Measurements from ENCODE around the gene PIGU. TPM values are rescaled to one million over a fixed set of nuclear protein-coding genes. Genes with fewer than 3 reads are reported as not detected.

The PIGU gene
- total RNA-seq, 1 donor from 2014 or later, result 12.3 TPM

DNA sequence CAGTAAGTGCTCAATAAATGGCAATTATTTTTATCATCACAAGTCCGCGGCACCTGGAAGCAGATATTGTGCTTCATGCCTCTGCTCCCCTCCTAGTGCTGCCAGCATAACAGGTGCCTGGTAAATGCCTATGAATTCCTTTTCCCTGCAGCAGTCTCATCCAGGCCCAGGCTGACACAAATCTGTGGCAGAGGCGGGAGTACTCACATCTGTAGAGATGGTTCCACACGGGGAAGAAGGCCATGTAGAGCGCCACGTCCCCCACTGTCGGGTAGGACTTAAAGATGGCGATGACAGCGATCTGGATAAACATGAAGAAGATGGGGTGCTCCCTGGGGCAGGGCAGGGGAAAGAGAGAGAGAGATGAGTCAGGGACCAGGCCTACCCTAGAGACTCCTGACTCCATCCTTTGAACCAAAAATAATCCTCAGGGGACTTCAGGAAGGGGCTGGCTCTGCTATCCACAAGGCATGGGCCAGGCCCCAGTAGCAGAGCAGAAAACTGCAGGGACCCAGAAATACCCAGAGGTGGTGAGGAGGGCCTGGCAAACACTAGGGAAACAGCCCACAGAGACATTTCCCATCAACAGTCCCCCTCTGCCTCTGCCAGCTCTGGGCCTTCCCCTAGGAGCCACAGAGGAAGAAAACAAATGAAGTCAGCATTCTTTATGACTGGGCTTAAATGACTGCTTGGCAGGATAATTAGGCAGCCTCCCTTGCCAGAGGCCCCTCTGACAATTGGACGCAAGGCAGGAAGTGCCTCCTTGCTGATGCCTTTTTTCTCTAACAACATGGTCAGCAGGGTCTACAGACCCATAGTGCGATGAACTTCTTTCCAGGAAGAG lies 95.3 kb downstream of the PIGU start:
- peak overlapping the region; percentile 85 for H3K27ac ChIP-seq
- H3K4me3 ChIP-seq, result no peak overlapping the region
- peak in 1 of 2 donors; percentile 81 for DNase-seq (ENCODE audit: extremely low spot score in 2 of 2)
- TF ChIP-seq, protein P1, sequence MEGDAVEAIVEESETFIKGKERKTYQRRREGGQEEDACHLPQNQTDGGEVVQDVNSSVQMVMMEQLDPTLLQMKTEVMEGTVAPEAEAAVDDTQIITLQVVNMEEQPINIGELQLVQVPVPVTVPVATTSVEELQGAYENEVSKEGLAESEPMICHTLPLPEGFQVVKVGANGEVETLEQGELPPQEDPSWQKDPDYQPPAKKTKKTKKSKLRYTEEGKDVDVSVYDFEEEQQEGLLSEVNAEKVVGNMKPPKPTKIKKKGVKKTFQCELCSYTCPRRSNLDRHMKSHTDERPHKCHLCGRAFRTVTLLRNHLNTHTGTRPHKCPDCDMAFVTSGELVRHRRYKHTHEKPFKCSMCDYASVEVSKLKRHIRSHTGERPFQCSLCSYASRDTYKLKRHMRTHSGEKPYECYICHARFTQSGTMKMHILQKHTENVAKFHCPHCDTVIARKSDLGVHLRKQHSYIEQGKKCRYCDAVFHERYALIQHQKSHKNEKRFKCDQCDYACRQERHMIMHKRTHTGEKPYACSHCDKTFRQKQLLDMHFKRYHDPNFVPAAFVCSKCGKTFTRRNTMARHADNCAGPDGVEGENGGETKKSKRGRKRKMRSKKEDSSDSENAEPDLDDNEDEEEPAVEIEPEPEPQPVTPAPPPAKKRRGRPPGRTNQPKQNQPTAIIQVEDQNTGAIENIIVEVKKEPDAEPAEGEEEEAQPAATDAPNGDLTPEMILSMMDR (IDR thresholded peaks at IDR 0.05), result no peak
- TF ChIP-seq POLR2AphosphoS5 (IDR thresholded peaks at IDR 0.05; ENCODE audit: insufficient read depth in 1 of 2, low read depth in 1 of 2) (no peak), POLR2A (IDR thresholded peaks at IDR 0.05) (no peak)
- peaks cover 0 to 13% of the 10 kb centered on the region in 2 donors for H3K36me3 ChIP-seq
- H3K9me3 ChIP-seq, result no peaks in the 10 kb centered on the region
- intact Hi-C loops (cut with DNase I), result no loop called here
- no peaks in the 10 kb centered on the region for H3K27me3 ChIP-seq
- H3K4me1 ChIP-seq, result peaks cover 40% of the 10 kb centered on the region

DNA sequence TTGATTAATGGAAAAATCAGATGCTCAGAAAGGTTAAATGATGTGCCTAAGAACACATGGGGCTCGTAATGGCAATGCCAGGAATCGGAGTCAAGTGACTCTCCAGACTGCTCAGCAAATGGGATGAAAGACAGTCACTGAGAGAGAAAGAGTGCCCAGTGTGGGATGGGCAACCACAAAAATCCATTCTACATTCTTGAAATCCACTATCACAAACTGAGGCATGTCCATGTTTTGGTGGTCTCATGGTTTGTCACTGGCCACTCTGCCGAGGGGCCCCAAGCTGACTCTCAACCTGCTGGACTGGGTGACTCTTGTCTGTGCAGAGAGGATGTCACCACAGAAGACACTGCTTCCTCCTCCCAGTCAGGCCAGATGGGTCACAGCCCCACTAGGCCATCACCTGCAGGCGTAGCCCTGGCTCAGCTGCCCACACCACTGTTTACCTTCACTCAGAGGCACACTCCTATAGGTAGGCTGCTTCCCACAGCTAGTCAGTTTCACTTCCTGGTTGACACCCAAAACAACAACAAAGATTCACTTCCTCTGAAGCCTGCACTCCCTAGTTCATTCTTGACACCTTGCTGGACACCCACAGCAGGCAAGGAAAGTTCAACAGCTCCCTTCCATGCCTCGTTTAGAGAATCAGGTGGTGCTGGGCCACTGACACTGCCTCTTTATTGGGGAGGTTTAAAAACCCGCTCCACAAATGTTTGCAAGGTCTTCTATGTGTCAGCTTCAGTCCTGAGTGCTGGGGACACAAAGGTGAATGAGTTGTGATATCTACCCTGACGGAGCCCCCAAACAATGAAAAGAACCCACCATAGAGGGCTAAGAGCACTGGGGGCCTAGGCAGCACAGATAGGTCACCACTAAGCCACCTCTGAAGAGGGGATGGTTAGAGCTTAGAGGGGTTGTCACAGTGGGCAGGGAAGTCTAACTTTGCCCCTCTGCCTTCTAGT lies 96.6 kb downstream of the PIGU start:
- TF ChIP-seq POLR2A (IDR thresholded peaks at IDR 0.05) (no peak), POLR2AphosphoS5 (IDR thresholded peaks at IDR 0.05; ENCODE audit: insufficient read depth in 1 of 2, low read depth in 1 of 2) (no peak)
- TF ChIP-seq, protein P1 (IDR thresholded peaks at IDR 0.05), result no peak
- Histone ChIP-seq H3K4me3 (no peak overlapping the region), H3K27me3 (no peaks in the 10 kb centered on the region), H3K36me3 (peaks cover 0 to 11% of the 10 kb centered on the region in 2 donors), H3K4me1 (peaks cover 40% of the 10 kb centered on the region), H3K27ac (peak overlapping the region; percentile 85), H3K9me3 (no peaks in the 10 kb centered on the region)
- intact Hi-C loops (cut with DNase I), result no loop called here
- DNase-seq (ENCODE audit: extremely low spot score in 2 of 2), result peak in 1 of 2 donors; percentile 72

DNA sequence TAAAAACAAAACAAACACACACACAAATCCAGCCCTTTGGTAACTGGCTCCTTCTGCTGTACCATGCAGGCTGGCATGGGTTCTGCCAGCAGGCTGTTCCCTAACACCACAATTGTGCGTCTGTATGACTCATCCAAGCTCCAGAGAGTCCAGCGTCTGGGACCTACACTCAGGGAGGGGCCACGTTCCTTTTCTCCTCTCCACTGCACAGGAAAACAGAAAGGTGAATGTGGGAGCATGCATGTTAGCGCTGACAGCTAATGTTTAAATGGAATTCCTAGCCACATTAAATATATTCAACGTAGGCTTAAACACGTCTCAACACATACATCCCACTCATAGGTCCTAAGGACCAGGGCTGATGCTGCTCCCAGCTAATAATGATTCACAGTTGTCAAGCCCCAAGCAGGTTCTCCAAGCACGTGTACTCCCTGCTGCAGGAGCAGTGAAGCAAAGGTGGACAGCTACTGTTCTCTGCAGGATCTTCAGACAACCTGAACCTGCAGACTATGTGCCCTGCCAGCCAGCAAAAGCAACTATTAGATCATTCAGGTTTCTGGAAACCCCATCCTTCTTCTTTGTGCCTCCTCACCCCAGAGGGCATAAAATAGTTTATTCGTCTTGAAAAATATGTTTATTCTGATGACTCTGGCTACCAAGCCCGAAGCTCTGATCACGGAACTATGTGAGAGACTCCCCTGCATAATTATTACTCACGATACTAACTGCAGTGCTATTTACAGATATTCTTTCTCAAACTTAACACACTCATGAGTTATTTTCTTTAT lies 97.5 kb downstream of the PIGU start:
- no peak overlapping the region for H3K4me3 ChIP-seq
- H3K36me3 ChIP-seq, result peaks cover 0 to 4% of the 10 kb centered on the region in 2 donors
- TF ChIP-seq POLR2AphosphoS5 (IDR thresholded peaks at IDR 0.05; ENCODE audit: insufficient read depth in 1 of 2, low read depth in 1 of 2) (peak in 1 of 2 donors; percentile 46), POLR2A (IDR thresholded peaks at IDR 0.05) (no peak)
- TF ChIP-seq, protein P1 (IDR thresholded peaks at IDR 0.05), result peak in 2 of 3 experiments; percentile 16 to 39
- intact Hi-C loops (cut with DNase I), result no loop called here
- peak in 1 of 2 donors; percentile 86 for DNase-seq (ENCODE audit: extremely low spot score in 2 of 2)
- H3K27me3 ChIP-seq, result no peaks in the 10 kb centered on the region
- H3K4me1 ChIP-seq, result peaks cover 40% of the 10 kb centered on the region
- H3K9me3 ChIP-seq, result no peaks in the 10 kb centered on the region
- H3K27ac ChIP-seq, result no peak overlapping the region

DNA sequence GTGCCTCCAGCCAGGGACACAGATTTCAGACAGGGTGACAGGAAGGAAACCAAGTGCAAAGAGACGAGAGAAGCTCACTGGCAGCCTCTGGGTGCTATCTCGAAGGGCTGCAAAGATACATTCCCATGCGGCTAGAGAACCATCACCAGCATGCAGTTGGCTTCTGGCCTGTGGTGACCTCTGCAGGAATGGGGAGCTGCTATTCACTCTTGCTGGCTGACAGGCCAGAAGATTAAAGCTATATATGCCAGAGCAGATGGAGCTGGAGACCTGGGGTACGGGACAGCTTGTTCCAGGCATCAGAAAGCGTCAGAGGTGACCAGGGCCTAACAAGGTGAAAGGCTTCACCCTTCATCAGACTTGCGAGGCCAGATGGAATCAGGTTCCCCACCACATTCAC lies 98.4 kb downstream of the PIGU start:
- H3K36me3 ChIP-seq, result no peaks in the 10 kb centered on the region
- peaks cover 39% of the 10 kb centered on the region for H3K4me1 ChIP-seq
- DNase-seq (ENCODE audit: extremely low spot score in 2 of 2), result peak in 1 of 2 donors; percentile 47
- intact Hi-C loops (cut with DNase I), result no loop called here
- TF ChIP-seq POLR2A (IDR thresholded peaks at IDR 0.05), result no peak
- TF ChIP-seq POLR2AphosphoS5 (IDR thresholded peaks at IDR 0.05; ENCODE audit: insufficient read depth in 1 of 2, low read depth in 1 of 2), result no peak
- TF ChIP-seq, protein P1 (IDR thresholded peaks at IDR 0.05), result no peak
- H3K27me3 ChIP-seq, result no peaks in the 10 kb centered on the region
- no peak overlapping the region for H3K4me3 ChIP-seq
- H3K9me3 ChIP-seq, result no peaks in the 10 kb centered on the region
- H3K27ac ChIP-seq, result no peak overlapping the region
